ENCODE measurements around the gene SYNC. TPM values are rescaled to one million over a fixed set of nuclear protein-coding genes. Genes with fewer than 3 reads are reported as not detected.

The SYNC gene
- total and polyA plus RNA-seq, 2 of the 8 experiments (the other 6 are each of a cell fraction or from before 2014, with no cell fraction given), result 0.06 to 0.17 TPM

GRCh38 chr1:32744071-32744425 lies 41.5 kb upstream of the SYNC start:
- H3K4me2 ChIP-seq (ENCODE audit: insufficient read depth in 1 of 2, low read depth in 2 of 2, low read length in 2 of 2), result no peak overlapping the region
- H3K4me1 ChIP-seq (replicated peaks in 1 of 4; ENCODE audit: control insufficient read depth in 3 of 4, insufficient read depth in 4 of 4, low read length in 3 of 4), result peaks cover 3 to 23% (median 17%) of the 10 kb centered on the region in 4 experiments
- DNase-seq (ENCODE audit: low read depth in 1 of 2, low spot score in 2 of 2) (no peak), FAIRE-seq (no peak)
- H4K8ac ChIP-seq (ENCODE audit: extremely low read depth, insufficient read depth, low read length), result no peak overlapping the region
- H3K14ac ChIP-seq (ENCODE audit: insufficient read length), result no peak overlapping the region
- no peak overlapping the region for H3K4me3 ChIP-seq (ENCODE audit: extremely low read depth in 1 of 4, insufficient read depth in 2 of 4, low read depth in 3 of 4, low read length in 4 of 4)
- H2BK120ac ChIP-seq (replicated peaks; ENCODE audit: low read depth, low read length), result no peak overlapping the region
- H2BK5ac ChIP-seq (ENCODE audit: low read depth, low read length), result no peak overlapping the region
- H2AFZ ChIP-seq (ENCODE audit: low read length), result no peak overlapping the region
- H3K27ac ChIP-seq (ENCODE audit: low read depth, low read length), result no peak overlapping the region
- no peak overlapping the region for H2BK15ac ChIP-seq (ENCODE audit: low read length)
- no peak overlapping the region for H3K23ac ChIP-seq (ENCODE audit: insufficient read length)
- H3K79me2 ChIP-seq (ENCODE audit: control insufficient read depth in 1 of 2, insufficient read depth in 2 of 2, low read length in 2 of 2), result no peaks in the 10 kb centered on the region
- ChIA-PET CTCF (ENCODE audit: partially characterized antibody) (interaction anchor here (2.2 to 4.6 kb wide), 3 partner anchors 29 to 32 kb away, joined by 15 to 26 read pairs (median 23); no protein-coding TSS in a partner anchor), POLR2A (ENCODE audit: partially characterized antibody) (interaction anchor here (0.6 to 7.0 kb wide), 4 partner anchors 11 to 33 kb away, joined by 3 to 87 read pairs (median 20); no protein-coding TSS in a partner anchor)
- H2BK12ac ChIP-seq (ENCODE audit: low read depth, low read length), result no peak overlapping the region
- no peak overlapping the region for H4K91ac ChIP-seq (replicated peaks; ENCODE audit: insufficient read length, low read length)
- no peaks in the 10 kb centered on the region for H3K9me3 ChIP-seq (ENCODE audit: insufficient read depth in 2 of 2, low read depth in 1 of 2, low read length in 1 of 2)
- H2AK5ac ChIP-seq (ENCODE audit: low read depth, low read length), result no peak overlapping the region
- TF ChIP-seq POU5F1 (IDR thresholded peaks at IDR 0.05; ENCODE audit: low read depth, low read length), result no peak
- TF ChIP-seq PHF8 (conservative IDR thresholded peaks at IDR 0.05; ENCODE audit: low read depth, low read length), result no peak
- TF ChIP-seq ASH2L (IDR thresholded peaks at IDR 0.05; ENCODE audit: low read length), result no peak
- no peak for TF ChIP-seq TCF12 (IDR thresholded peaks at IDR 0.05; ENCODE audit: low read depth, low read length)
- TF ChIP-seq USF2 (IDR thresholded peaks at IDR 0.05; ENCODE audit: low read length), result no peak
- no peak for TF ChIP-seq RNF2 (IDR thresholded peaks at IDR 0.05; ENCODE audit: borderline replicate concordance, low read depth, low read length, missing control alignments, poor library complexity, severe bottlenecking)
- no peak for TF ChIP-seq NANOG (IDR thresholded peaks at IDR 0.05; ENCODE audit: insufficient read depth, low read depth, low read length, poor library complexity, severe bottlenecking)
- TF ChIP-seq SIN3A (conservative IDR thresholded peaks at IDR 0.05 in 1 of 2, IDR thresholded peaks at IDR 0.05 in 1 of 2; ENCODE audit: low read depth in 1 of 2, low read length in 2 of 2), result no peak
- no peak for TF ChIP-seq CTCF (IDR thresholded peaks at IDR 0.05; ENCODE audit: control extremely low read depth in 1 of 3, insufficient read depth in 1 of 3, low read depth in 1 of 3, low read length in 3 of 3)
- H4K20me1 ChIP-seq (replicated peaks in 1 of 2; ENCODE audit: control insufficient read depth in 1 of 2, insufficient read depth in 2 of 2, low read length in 2 of 2), result no peaks in the 10 kb centered on the region
- no peaks in the 10 kb centered on the region; the same call in 1 of the 2 replicates for H3K23me2 ChIP-seq (ENCODE audit: low read depth, low read length)
- H4K5ac ChIP-seq (ENCODE audit: insufficient read length, low read depth, low read length), result no peak overlapping the region
- peaks cover 0 to 12% (median 4%) of the 10 kb centered on the region in 4 experiments; a peak in 4 of 7 replicates for H3K27me3 ChIP-seq (replicated peaks in 1 of 4; ENCODE audit: control insufficient read depth in 3 of 4, extremely low read depth in 1 of 4, insufficient read depth in 3 of 4, low read length in 3 of 4)
- H3K9ac ChIP-seq (replicated peaks in 1 of 4; ENCODE audit: extremely low read depth in 1 of 4, low read depth in 3 of 4, low read length in 3 of 4), result no peak overlapping the region
- no peak overlapping the region for H3K4ac ChIP-seq (replicated peaks; ENCODE audit: insufficient read length, low read depth, low read length)
- no peaks in the 10 kb centered on the region for H3K36me3 ChIP-seq (ENCODE audit: control insufficient read depth in 2 of 4, insufficient read depth in 4 of 4, low read length in 3 of 4)
- no peak overlapping the region for H3K56ac ChIP-seq (replicated peaks; ENCODE audit: insufficient read length, low read depth, low read length)
- no peak overlapping the region for H2BK20ac ChIP-seq (ENCODE audit: low read length)
- H3K79me1 ChIP-seq (ENCODE audit: low read depth, low read length), result peaks cover 5% of the 10 kb centered on the region
- no peak overlapping the region for H3K18ac ChIP-seq (ENCODE audit: extremely low read depth, low read length)
